DND-41 (cell line): ENCODE data around the gene PIK3C3.

Experiments used
- EZH2 ChIP-seq: IDR thresholded peaks from 3 replicates; pipeline ENCODE4 v1.6.1; 2012; ENCODE audit warnings: borderline replicate concordance, low read depth, mild to moderate bottlenecking, moderate library complexity, low read length, inconsistent platforms; ENCODE audit not compliant: severe bottlenecking
- TF ChIP-seq, protein P1 (sequence below): IDR thresholded peaks from 2 replicates; pipeline ENCODE4 v1.5.1; 2012; ENCODE audit warnings: borderline replicate concordance, low read length, moderate library complexity, mild to moderate bottlenecking; ENCODE audit not compliant: poor library complexity, severe bottlenecking; ENCODE audit errors: extremely low read depth

- TF ChIP-seq, protein P1, sequence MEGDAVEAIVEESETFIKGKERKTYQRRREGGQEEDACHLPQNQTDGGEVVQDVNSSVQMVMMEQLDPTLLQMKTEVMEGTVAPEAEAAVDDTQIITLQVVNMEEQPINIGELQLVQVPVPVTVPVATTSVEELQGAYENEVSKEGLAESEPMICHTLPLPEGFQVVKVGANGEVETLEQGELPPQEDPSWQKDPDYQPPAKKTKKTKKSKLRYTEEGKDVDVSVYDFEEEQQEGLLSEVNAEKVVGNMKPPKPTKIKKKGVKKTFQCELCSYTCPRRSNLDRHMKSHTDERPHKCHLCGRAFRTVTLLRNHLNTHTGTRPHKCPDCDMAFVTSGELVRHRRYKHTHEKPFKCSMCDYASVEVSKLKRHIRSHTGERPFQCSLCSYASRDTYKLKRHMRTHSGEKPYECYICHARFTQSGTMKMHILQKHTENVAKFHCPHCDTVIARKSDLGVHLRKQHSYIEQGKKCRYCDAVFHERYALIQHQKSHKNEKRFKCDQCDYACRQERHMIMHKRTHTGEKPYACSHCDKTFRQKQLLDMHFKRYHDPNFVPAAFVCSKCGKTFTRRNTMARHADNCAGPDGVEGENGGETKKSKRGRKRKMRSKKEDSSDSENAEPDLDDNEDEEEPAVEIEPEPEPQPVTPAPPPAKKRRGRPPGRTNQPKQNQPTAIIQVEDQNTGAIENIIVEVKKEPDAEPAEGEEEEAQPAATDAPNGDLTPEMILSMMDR, result no peak
- no peak for TF ChIP-seq EZH2
Measured at GRCh38 chr18:42087235-42087634, 132.2 kb downstream of the PIK3C3 start.
